ENCODE data around the gene ZNF534. TPM values are rescaled to one million over a fixed set of nuclear protein-coding genes. Genes with fewer than 3 reads are reported as not detected.

ZNF534 gene
- total and polyA plus RNA-seq, 2 of the 13 experiments (the other 11 are each of a cell fraction or from before 2014, with no cell fraction given), result 0.04 to 0.08 TPM

DNA sequence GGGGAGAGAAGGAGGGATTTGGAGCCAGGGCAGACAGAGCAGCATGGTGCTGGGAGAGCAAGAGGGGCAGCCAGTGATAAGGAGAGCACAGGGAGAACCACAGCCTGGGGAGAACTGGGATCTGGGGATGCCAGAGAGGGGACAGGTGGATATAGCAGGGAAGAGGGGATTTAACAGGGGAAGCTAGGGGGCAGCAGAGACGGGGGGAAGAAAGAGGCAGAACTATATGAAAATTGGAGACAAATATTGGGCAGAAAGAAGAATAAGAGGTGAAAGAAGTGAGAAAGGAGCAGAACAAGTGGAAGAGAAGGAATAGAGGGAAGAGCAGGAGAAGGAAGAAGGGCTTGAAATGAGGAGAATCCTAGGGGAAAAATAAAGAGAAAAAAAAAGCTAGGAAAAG is 37.8 kb upstream of the ZNF534 start:
- ChIA-PET CTCF (ENCODE audit: low intra/inter-chr PET ratio, low total read pairs) (no interaction called here), POLR2A (no interaction called here)
- in situ Hi-C loops (cut with HindIII; ENCODE audit: extremely low pct_ligation_motif_present, low pct_unique_long_range_greater_than_20kb), result no loop called here
- no TSS peak for BruUV-seq (replicated peaks)
- Histone ChIP-seq H3K79me2 (ENCODE audit: insufficient read depth, low read length) (no peaks in the 10 kb centered on the region), H3K36me3 (replicated peaks in 1 of 2; ENCODE audit: control insufficient read depth in 1 of 2, insufficient read depth in 2 of 2, low read length in 2 of 2) (no peaks in the 10 kb centered on the region), H3K4me2 (ENCODE audit: low read depth, low read length) (no peak overlapping the region), H3K4me3 (replicated peaks in 1 of 3; ENCODE audit: insufficient read depth in 1 of 3, low read depth in 2 of 3, low read length in 3 of 3) (no peak overlapping the region), H3K4me1 (ENCODE audit: insufficient read depth, low read length) (no peaks in the 10 kb centered on the region), H3K27ac (ENCODE audit: extremely low read length, insufficient read depth, low read length) (no peak overlapping the region), H3K9ac (ENCODE audit: insufficient read depth, low read depth, low read length) (no peak overlapping the region), H4K20me1 (ENCODE audit: insufficient read depth, low read length) (no peaks in the 10 kb centered on the region), H3K27me3 (ENCODE audit: control insufficient read depth in 1 of 2, insufficient read depth in 2 of 2, low read length in 2 of 2) (no peaks in the 10 kb centered on the region), H2AFZ (ENCODE audit: low read length) (no peak overlapping the region), H3K9me3 (ENCODE audit: low read length) (peaks cover 77% of the 10 kb centered on the region)
- FAIRE-seq (no peak), DNase-seq (ENCODE audit: low spot score) (no peak), ATAC-seq (no peak)
- WGBS (ENCODE audit: low lambda C conversion rate), result 5% methylated on average over 1 of the region's 1 CpG
- intact Hi-C loops (cut with micrococcal nuclease; ENCODE audit: unreplicated experiment), result no loop called here
- TF ChIP-seq STAG1 (CRISPR knock-in tag; IDR thresholded peaks at IDR 0.05), result peak; percentile 9; the same call in 1 of the 2 replicates
- TF ChIP-seq ZNF138 (CRISPR knock-in tag; IDR thresholded peaks at IDR 0.05; ENCODE audit: low read depth), result no peak
- TF ChIP-seq SCMH1 (CRISPR knock-in tag; IDR thresholded peaks at IDR 0.05; ENCODE audit: borderline replicate concordance), result no peak
- TF ChIP-seq, protein P1, sequence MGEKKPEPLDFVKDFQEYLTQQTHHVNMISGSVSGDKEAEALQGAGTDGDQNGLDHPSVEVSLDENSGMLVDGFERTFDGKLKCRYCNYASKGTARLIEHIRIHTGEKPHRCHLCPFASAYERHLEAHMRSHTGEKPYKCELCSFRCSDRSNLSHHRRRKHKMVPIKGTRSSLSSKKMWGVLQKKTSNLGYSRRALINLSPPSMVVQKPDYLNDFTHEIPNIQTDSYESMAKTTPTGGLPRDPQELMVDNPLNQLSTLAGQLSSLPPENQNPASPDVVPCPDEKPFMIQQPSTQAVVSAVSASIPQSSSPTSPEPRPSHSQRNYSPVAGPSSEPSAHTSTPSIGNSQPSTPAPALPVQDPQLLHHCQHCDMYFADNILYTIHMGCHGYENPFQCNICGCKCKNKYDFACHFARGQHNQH (CRISPR knock-in tag; IDR thresholded peaks at IDR 0.05), result no peak
- no peak for TF ChIP-seq SRF (IDR thresholded peaks at IDR 0.05; ENCODE audit: low read depth, low read length)
- TF ChIP-seq ZNF709 (CRISPR knock-in tag; IDR thresholded peaks at IDR 0.05), result no peak
- TF ChIP-seq, protein P2, sequence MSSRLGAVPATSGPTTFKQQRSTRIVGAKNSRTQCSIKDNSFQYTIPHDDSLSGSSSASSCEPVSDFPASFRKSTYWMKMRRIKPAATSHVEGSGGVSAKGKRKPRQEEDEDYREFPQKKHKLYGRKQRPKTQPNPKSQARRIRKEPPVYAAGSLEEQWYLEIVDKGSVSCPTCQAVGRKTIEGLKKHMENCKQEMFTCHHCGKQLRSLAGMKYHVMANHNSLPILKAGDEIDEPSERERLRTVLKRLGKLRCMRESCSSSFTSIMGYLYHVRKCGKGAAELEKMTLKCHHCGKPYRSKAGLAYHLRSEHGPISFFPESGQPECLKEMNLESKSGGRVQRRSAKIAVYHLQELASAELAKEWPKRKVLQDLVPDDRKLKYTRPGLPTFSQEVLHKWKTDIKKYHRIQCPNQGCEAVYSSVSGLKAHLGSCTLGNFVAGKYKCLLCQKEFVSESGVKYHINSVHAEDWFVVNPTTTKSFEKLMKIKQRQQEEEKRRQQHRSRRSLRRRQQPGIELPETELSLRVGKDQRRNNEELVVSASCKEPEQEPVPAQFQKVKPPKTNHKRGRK (CRISPR knock-in tag; IDR thresholded peaks at IDR 0.05), result no peak
- TF ChIP-seq, protein P3, sequence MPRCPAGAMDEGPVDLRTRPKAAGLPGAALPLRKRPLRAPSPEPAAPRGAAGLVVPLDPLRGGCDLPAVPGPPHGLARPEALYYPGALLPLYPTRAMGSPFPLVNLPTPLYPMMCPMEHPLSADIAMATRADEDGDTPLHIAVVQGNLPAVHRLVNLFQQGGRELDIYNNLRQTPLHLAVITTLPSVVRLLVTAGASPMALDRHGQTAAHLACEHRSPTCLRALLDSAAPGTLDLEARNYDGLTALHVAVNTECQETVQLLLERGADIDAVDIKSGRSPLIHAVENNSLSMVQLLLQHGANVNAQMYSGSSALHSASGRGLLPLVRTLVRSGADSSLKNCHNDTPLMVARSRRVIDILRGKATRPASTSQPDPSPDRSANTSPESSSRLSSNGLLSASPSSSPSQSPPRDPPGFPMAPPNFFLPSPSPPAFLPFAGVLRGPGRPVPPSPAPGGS (CRISPR knock-in tag; IDR thresholded peaks at IDR 0.05), result no peak
- TF ChIP-seq, protein P4, sequence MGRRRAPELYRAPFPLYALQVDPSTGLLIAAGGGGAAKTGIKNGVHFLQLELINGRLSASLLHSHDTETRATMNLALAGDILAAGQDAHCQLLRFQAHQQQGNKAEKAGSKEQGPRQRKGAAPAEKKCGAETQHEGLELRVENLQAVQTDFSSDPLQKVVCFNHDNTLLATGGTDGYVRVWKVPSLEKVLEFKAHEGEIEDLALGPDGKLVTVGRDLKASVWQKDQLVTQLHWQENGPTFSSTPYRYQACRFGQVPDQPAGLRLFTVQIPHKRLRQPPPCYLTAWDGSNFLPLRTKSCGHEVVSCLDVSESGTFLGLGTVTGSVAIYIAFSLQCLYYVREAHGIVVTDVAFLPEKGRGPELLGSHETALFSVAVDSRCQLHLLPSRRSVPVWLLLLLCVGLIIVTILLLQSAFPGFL (CRISPR knock-in tag; IDR thresholded peaks at IDR 0.05), result no peak
- TF ChIP-seq, protein P5, sequence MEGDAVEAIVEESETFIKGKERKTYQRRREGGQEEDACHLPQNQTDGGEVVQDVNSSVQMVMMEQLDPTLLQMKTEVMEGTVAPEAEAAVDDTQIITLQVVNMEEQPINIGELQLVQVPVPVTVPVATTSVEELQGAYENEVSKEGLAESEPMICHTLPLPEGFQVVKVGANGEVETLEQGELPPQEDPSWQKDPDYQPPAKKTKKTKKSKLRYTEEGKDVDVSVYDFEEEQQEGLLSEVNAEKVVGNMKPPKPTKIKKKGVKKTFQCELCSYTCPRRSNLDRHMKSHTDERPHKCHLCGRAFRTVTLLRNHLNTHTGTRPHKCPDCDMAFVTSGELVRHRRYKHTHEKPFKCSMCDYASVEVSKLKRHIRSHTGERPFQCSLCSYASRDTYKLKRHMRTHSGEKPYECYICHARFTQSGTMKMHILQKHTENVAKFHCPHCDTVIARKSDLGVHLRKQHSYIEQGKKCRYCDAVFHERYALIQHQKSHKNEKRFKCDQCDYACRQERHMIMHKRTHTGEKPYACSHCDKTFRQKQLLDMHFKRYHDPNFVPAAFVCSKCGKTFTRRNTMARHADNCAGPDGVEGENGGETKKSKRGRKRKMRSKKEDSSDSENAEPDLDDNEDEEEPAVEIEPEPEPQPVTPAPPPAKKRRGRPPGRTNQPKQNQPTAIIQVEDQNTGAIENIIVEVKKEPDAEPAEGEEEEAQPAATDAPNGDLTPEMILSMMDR (CRISPR knock-in tag; IDR thresholded peaks at IDR 0.05), result 0 out of 2 replicates have a peak, but pooled peaks have one; percentile 3
- TF ChIP-seq ZNF331 (CRISPR knock-in tag; IDR thresholded peaks at IDR 0.05), result no peak

Data from HepG2 (cell line).